ENCODE measurements around the gene UBE2E2. TPM values are rescaled to one million over a fixed set of nuclear protein-coding genes. Genes with fewer than 3 reads are reported as not detected.

UBE2E2 gene
- total and polyA plus RNA-seq, 7 experiments from 2014 or later, result 2.4 to 28.8 (median 15.3) TPM

GRCh38 chr3:23201154-23201838 is 1.8 kb upstream of the UBE2E2 start:
- Mint-ChIP-seq H3K4me1 (peaks cover 11 to 24% (median 15%) of the 10 kb centered on the region in 7 donors), H3K36me3 (no peaks in the 10 kb centered on the region), H3K27me3 (peaks cover 0 to 35% (median 5%) of the 10 kb centered on the region in 5 donors), H3K27ac (peak overlapping the region in 8 of 9 donors; percentile 4 to 90 (median 62)), H3K9me3 (no peaks in the 10 kb centered on the region), H3K4me3 (peak overlapping the region; percentile 8 to 98 (median 80))
- peaks cover 0 to 11% (median 0%) of the 10 kb centered on the region in 3 experiments for H3K36me3 ChIP-seq (ENCODE audit: control insufficient read depth in 2 of 3, insufficient read depth in 3 of 3, low read length in 3 of 3)
- H3K4me3 ChIP-seq (ENCODE audit: low read length), result no peak overlapping the region
- peaks cover 0 to 8% of the 10 kb centered on the region in 2 donors for H3K27me3 ChIP-seq (ENCODE audit: control insufficient read depth in 2 of 2, insufficient read depth in 2 of 2, low read length in 2 of 2)
- intact Hi-C loops (cut with micrococcal nuclease), result loop anchor here (10.0 kb wide), 2 partner anchors 714 to 744 kb away; partner anchors contain the start of genes NKIRAS1 (in 2 of the 2), RPL15 (in 2 of the 2) and NR1D2 (in 1 of the 2)
- peaks cover 0 to 4% of the 10 kb centered on the region in 2 donors for H3K4me1 ChIP-seq (ENCODE audit: control insufficient read depth in 2 of 2, insufficient read depth in 2 of 2, low read length in 2 of 2)
- CTCF ChIA-PET, result no interaction called here
- DNase-seq (no peak), ATAC-seq (no peak)
- H3K9me3 ChIP-seq (ENCODE audit: control insufficient read depth in 2 of 3, low read length in 3 of 3), result no peaks in the 10 kb centered on the region
- POLR2A ChIA-PET, result interaction anchor here (0.5 kb wide), 1 partner anchor 13 kb away, joined by 4 read pairs; no protein-coding TSS in a partner anchor
- no peak overlapping the region for H3K27ac ChIP-seq (ENCODE audit: low read depth, low read length)

- H3K36me3 ChIP-seq (ENCODE audit: control insufficient read depth in 2 of 3, insufficient read depth in 3 of 3, low read length in 3 of 3), result peaks cover 0 to 11% (median 0%) of the 10 kb centered on the region in 3 experiments
- Mint-ChIP-seq H3K27ac (peak overlapping the region in 8 of 9 donors; percentile 66 to 90 (median 74)), H3K4me1 (peaks cover 14 to 31% (median 20%) of the 10 kb centered on the region in 7 donors), H3K4me3 (peak overlapping the region; percentile 71 to 98 (median 81)), H3K36me3 (no peaks in the 10 kb centered on the region), H3K9me3 (no peaks in the 10 kb centered on the region), H3K27me3 (peaks cover 0 to 38% (median 5%) of the 10 kb centered on the region in 5 donors)
- DNase-seq (peak in 1 of 9 donors; percentile 57), ATAC-seq (peak; percentile 52)
- ChIA-PET POLR2A (interaction anchor here (0.8 kb wide), 1 partner anchor 9 kb away, joined by 4 read pairs; no protein-coding TSS in a partner anchor), CTCF (no interaction called here)
- peaks cover 0 to 8% of the 10 kb centered on the region in 2 donors for H3K27me3 ChIP-seq (ENCODE audit: control insufficient read depth in 2 of 2, insufficient read depth in 2 of 2, low read length in 2 of 2)
- peak overlapping the region; percentile 58 for H3K27ac ChIP-seq (ENCODE audit: low read depth, low read length)
- H3K9me3 ChIP-seq (ENCODE audit: control insufficient read depth in 2 of 3, low read length in 3 of 3), result no peaks in the 10 kb centered on the region
- H3K4me3 ChIP-seq (ENCODE audit: low read length), result peak overlapping the region; percentile 55
- peaks cover 0 to 4% of the 10 kb centered on the region in 2 donors for H3K4me1 ChIP-seq (ENCODE audit: control insufficient read depth in 2 of 2, insufficient read depth in 2 of 2, low read length in 2 of 2)
- intact Hi-C loops (cut with micrococcal nuclease), result loop anchor here (2.0 to 10.0 kb wide), 3 partner anchors 122 to 742 kb away; partner anchors contain the start of genes NKIRAS1 (in 2 of the 2), RPL15 (in 2 of the 2) and NR1D2 (in 1 of the 2)
Measured at GRCh38 chr3:23202203-23202920, 765 bp upstream of the UBE2E2 start.

GRCh38 chr3:23203708-23204330 is 692 bp downstream of the UBE2E2 start:
- peaks cover 0 to 36% (median 5%) of the 10 kb centered on the region in 5 donors for H3K27me3 Mint-ChIP-seq
- peak in 8 of 9 donors; percentile 7 to 29 (median 16) for DNase-seq
- ATAC-seq, result no peak
- intact Hi-C loops (cut with micrococcal nuclease), result loop anchor here (1.0 to 10.0 kb wide), 6 partner anchors 121 to 741 kb away; partner anchors contain the start of genes NKIRAS1 (in 2 of the 2), NR1D2 (in 2 of the 2), RPL15 (in 2 of the 2) and UBE2E1 (in 1 of the 2)
- no peaks in the 10 kb centered on the region for H3K9me3 Mint-ChIP-seq
- Histone ChIP-seq H3K27me3 (ENCODE audit: control insufficient read depth in 2 of 2, insufficient read depth in 2 of 2, low read length in 2 of 2) (peaks cover 0 to 8% of the 10 kb centered on the region in 2 donors), H3K27ac (ENCODE audit: low read depth, low read length) (peak overlapping the region; percentile 76), H3K36me3 (ENCODE audit: control insufficient read depth in 2 of 3, insufficient read depth in 3 of 3, low read length in 3 of 3) (peaks cover 0 to 11% (median 0%) of the 10 kb centered on the region in 3 experiments), H3K9me3 (ENCODE audit: control insufficient read depth in 2 of 3, low read length in 3 of 3) (no peaks in the 10 kb centered on the region), H3K4me1 (ENCODE audit: control insufficient read depth in 2 of 2, insufficient read depth in 2 of 2, low read length in 2 of 2) (peaks cover 0 to 4% of the 10 kb centered on the region in 2 donors), H3K4me3 (ENCODE audit: low read length) (peak overlapping the region; percentile 68)
- POLR2A ChIA-PET, result interaction anchor here (0.6 to 0.9 kb wide), 2 partner anchors 712 to 713 kb away, joined by 3 read pairs; partner anchors contain the start of genes NKIRAS1 and RPL15
- H3K4me3 Mint-ChIP-seq, result peak overlapping the region; percentile 87 to 98 (median 94)
- H3K36me3 Mint-ChIP-seq, result no peaks in the 10 kb centered on the region
- H3K27ac Mint-ChIP-seq, result peak overlapping the region; percentile 48 to 94 (median 85)
- H3K4me1 Mint-ChIP-seq, result peaks cover 14 to 32% (median 21%) of the 10 kb centered on the region in 7 donors
- CTCF ChIA-PET, result no interaction called here

- POLR2A ChIA-PET, result interaction anchor here (0.6 kb wide), 1 partner anchor 346 kb away, joined by 3 read pairs; no protein-coding TSS in a partner anchor
- no peak for DNase-seq
- H3K36me3 Mint-ChIP-seq, result peaks cover 0 to 8% (median 0%) of the 10 kb centered on the region in 5 donors
Measured at GRCh38 chr3:23206366-23206765, 3.2 kb downstream of the UBE2E2 start.

GRCh38 chr3:23209103-23209502 is 6.0 kb downstream of the UBE2E2 start:
- ChIA-PET CTCF (no interaction called here), POLR2A (no interaction called here)
- H3K27me3 ChIP-seq (ENCODE audit: control insufficient read depth in 2 of 2, insufficient read depth in 2 of 2, low read length in 2 of 2), result peaks cover 0 to 8% of the 10 kb centered on the region in 2 donors
- peaks cover 0 to 12% (median 0%) of the 10 kb centered on the region in 5 donors for H3K36me3 Mint-ChIP-seq
- no peaks in the 10 kb centered on the region for H3K9me3 Mint-ChIP-seq
- intact Hi-C loops (cut with micrococcal nuclease), result loop anchor here (10.0 kb wide), 2 partner anchors 706 to 736 kb away; partner anchors contain the start of genes NKIRAS1 (in 2 of the 2), RPL15 (in 2 of the 2) and NR1D2 (in 1 of the 2)
- no peak overlapping the region for H3K4me3 Mint-ChIP-seq
- no peaks in the 10 kb centered on the region for H3K9me3 ChIP-seq (ENCODE audit: control insufficient read depth in 2 of 3, low read length in 3 of 3)
- H3K4me1 Mint-ChIP-seq, result peaks cover 5 to 38% (median 28%) of the 10 kb centered on the region in 7 donors
- DNase-seq (no peak), ATAC-seq (no peak)
- H3K27ac Mint-ChIP-seq, result no peak overlapping the region
- no peaks in the 10 kb centered on the region for H3K36me3 ChIP-seq (ENCODE audit: control insufficient read depth in 2 of 3, insufficient read depth in 3 of 3, low read length in 3 of 3)
- peaks cover 0 to 9% (median 0%) of the 10 kb centered on the region in 5 donors for H3K27me3 Mint-ChIP-seq
- no peak overlapping the region for H3K27ac ChIP-seq (ENCODE audit: low read depth, low read length)
- no peak overlapping the region for H3K4me3 ChIP-seq (ENCODE audit: low read length)
- H3K4me1 ChIP-seq (ENCODE audit: control insufficient read depth in 2 of 2, insufficient read depth in 2 of 2, low read length in 2 of 2), result peaks cover 0 to 4% of the 10 kb centered on the region in 2 donors

More at GRCh38 chr3:23206366-23206765, 3.2 kb downstream of the UBE2E2 start:
- peaks cover 0 to 11% (median 0%) of the 10 kb centered on the region in 3 experiments for H3K36me3 ChIP-seq (ENCODE audit: control insufficient read depth in 2 of 3, insufficient read depth in 3 of 3, low read length in 3 of 3)
- intact Hi-C loops (cut with micrococcal nuclease), result loop anchor here (10.0 kb wide), 2 partner anchors 708 to 738 kb away; partner anchors contain the start of genes NKIRAS1 (in 2 of the 2), RPL15 (in 2 of the 2) and NR1D2 (in 1 of the 2)
- CTCF ChIA-PET, result interaction anchor here (0.7 kb wide), 1 partner anchor 71 kb away, joined by 3 read pairs; no protein-coding TSS in a partner anchor
- Mint-ChIP-seq H3K27ac (peak overlapping the region in 5 of 9 donors; percentile 0 to 47 (median 18)), H3K4me3 (peak overlapping the region in 2 of 10 donors; percentile 0 to 11), H3K9me3 (no peaks in the 10 kb centered on the region), H3K4me1 (peaks cover 14 to 43% (median 32%) of the 10 kb centered on the region in 7 donors), H3K27me3 (peaks cover 0 to 26% (median under 1%) of the 10 kb centered on the region in 5 donors)
- no peak for ATAC-seq
- H3K4me3 ChIP-seq (ENCODE audit: low read length), result no peak overlapping the region
- H3K27me3 ChIP-seq (ENCODE audit: control insufficient read depth in 2 of 2, insufficient read depth in 2 of 2, low read length in 2 of 2), result peaks cover 0 to 8% of the 10 kb centered on the region in 2 donors
- no peak overlapping the region for H3K27ac ChIP-seq (ENCODE audit: low read depth, low read length)
- H3K4me1 ChIP-seq (ENCODE audit: control insufficient read depth in 2 of 2, insufficient read depth in 2 of 2, low read length in 2 of 2), result peaks cover 0 to 4% of the 10 kb centered on the region in 2 donors
- H3K9me3 ChIP-seq (ENCODE audit: control insufficient read depth in 2 of 3, low read length in 3 of 3), result no peaks in the 10 kb centered on the region
